Esophagus muscularis mucosa (tissue), 4 donors: ENCODE results near the gene RPS28. TPM values are rescaled to one million over a fixed set of nuclear protein-coding genes. Genes with fewer than 3 reads are reported as not detected.
A peak's percentile ranks its signal among the peaks of the same experiment; 100 is the strongest.
"Not testable (repeated sequence)": the region's sequence is repeated elsewhere in the genome, so short reads cannot be mapped to it uniquely, and the experiment has no call there.

Experiments
- DNase-seq: peaks from one replicate; pipeline ENCODE4 v3.0.0-alpha.2; 2017; ENCODE audit errors: extremely low spot score
- H3K27ac ChIP-seq, 4 donors: fragments of 200-600 bp; sonication (generic); replicated peaks in 1 of 4; 1 replicate in 3 of 4; 2 replicates in 1 of 4; pipeline ENCODE4 v1.5.1; 2016 to 2019; ENCODE audit warnings: mild to moderate bottlenecking in 1 of 4
- H3K27me3 ChIP-seq, 4 donors: fragments of 200-600 bp; sonication (generic); one replicate each; pipeline versions ENCODE4 v1.5.1 to v1.6.0; 2016 to 2019
- H3K36me3 ChIP-seq, 4 donors: fragments of 200-600 bp; sonication (generic); one replicate each; pipeline ENCODE4 v1.5.1; 2016 to 2019
- H3K4me1 ChIP-seq, 4 donors: fragments of 200-600 bp; sonication (generic); one replicate each; pipeline ENCODE4 v1.5.1; 2016 to 2019
- H3K4me3 ChIP-seq, 4 donors: fragments of 200-600 bp; sonication (generic); 1 replicate in 2 of 4; 2 replicates in 2 of 4; pipeline ENCODE4 v1.5.1; 2016 to 2019; ENCODE audit warnings: mild to moderate bottlenecking in 4 of 4, moderate library complexity in 1 of 4
- H3K9me3 ChIP-seq, 4 donors: fragments of 200-600 bp; sonication (generic); 1 replicate in 3 of 4; 2 replicates in 1 of 4; pipeline ENCODE4 v1.5.1; 2016 to 2019
- CTCF ChIP-seq, 3 experiments: fragments of 200-600 bp in 2 of 3; fragments of 450-650 bp in 1 of 3; sonication (generic) in 2 of 3; IDR thresholded peaks; one replicate each; pipeline ENCODE4 v1.5.1; 2017 to 2019; ENCODE audit warnings: antibody characterized with exemption in 3 of 3, mild to moderate bottlenecking in 2 of 3, moderate library complexity in 1 of 3
- EP300 ChIP-seq: sonication (generic); formaldehyde crosslinking; IDR thresholded peaks from one replicate; pipeline ENCODE4 v1.6.1; 2017; ENCODE audit warnings: antibody characterized with exemption
- POLR2A ChIP-seq: fragments of 450-650 bp; IDR thresholded peaks from one replicate; pipeline ENCODE4 v1.6.1; 2017; ENCODE audit warnings: antibody characterized with exemption, moderate library complexity, mild to moderate bottlenecking, low read depth
- POLR2AphosphoS5 ChIP-seq, 2 donors: sonication (generic); formaldehyde crosslinking; IDR thresholded peaks; one replicate each; pipeline ENCODE4 v1.6.1; 2017; ENCODE audit warnings: antibody characterized with exemption in 2 of 2
- WGBS: methylation state at CpG from one replicate; pipeline ENCODE4 v1.1.5; 2018; 5-methylcytosine and 5-hydroxymethylcytosine counted together
- intact Hi-C: fragments of 100-400 bp; cut with DNase I; formaldehyde crosslinking; loops from one replicate; pipeline ENCODE4 v1.15.1; 2023
- total RNA-seq, 4 donors: library from RNA; depleted of rRNA; stranded (reverse); fragments of >200 nt; gene quantifications; one replicate each; pipeline versions ENCODE4 v1.1.0 to v1.2.1, GENCODE V29; 2016

Gene RPS28
- total RNA-seq, 4 donors from 2014 or later: 256 to 473 (median 358) TPM

- peaks cover 19 to 63% (median 48%) of the 10 kb centered on the region in 4 donors for H3K36me3 ChIP-seq
- intact Hi-C loops: no loop called here
- no peak for DNase-seq
- TF ChIP-seq POLR2AphosphoS5 (IDR thresholded peaks at IDR 0.05) (no peak), CTCF (IDR thresholded peaks at IDR 0.05) (no peak), EP300 (no peak), POLR2A (no peak)
- H3K9me3 ChIP-seq: no peaks in the 10 kb centered on the region
- 84% methylated on average over 11 of the region's 14 CpGs for WGBS
- no peak overlapping the region for H3K4me3 ChIP-seq
- no peak overlapping the region for H3K27ac ChIP-seq
- H3K27me3 ChIP-seq: no peaks in the 10 kb centered on the region
- H3K4me1 ChIP-seq: peaks cover 16 to 31% (median 23%) of the 10 kb centered on the region in 4 donors
Measured at GRCh38 chr19:8316351-8317125, 4.8 kb upstream of the RPS28 start.

GRCh38 chr19:8318835-8319234 is 2.5 kb upstream of the RPS28 start:
- H3K36me3 ChIP-seq: peaks cover 14 to 56% (median 48%) of the 10 kb centered on the region in 4 donors
- WGBS: 77% methylated on average over 9 of the region's 9 CpGs
- intact Hi-C loops: not testable (repeated sequence)

DNA sequence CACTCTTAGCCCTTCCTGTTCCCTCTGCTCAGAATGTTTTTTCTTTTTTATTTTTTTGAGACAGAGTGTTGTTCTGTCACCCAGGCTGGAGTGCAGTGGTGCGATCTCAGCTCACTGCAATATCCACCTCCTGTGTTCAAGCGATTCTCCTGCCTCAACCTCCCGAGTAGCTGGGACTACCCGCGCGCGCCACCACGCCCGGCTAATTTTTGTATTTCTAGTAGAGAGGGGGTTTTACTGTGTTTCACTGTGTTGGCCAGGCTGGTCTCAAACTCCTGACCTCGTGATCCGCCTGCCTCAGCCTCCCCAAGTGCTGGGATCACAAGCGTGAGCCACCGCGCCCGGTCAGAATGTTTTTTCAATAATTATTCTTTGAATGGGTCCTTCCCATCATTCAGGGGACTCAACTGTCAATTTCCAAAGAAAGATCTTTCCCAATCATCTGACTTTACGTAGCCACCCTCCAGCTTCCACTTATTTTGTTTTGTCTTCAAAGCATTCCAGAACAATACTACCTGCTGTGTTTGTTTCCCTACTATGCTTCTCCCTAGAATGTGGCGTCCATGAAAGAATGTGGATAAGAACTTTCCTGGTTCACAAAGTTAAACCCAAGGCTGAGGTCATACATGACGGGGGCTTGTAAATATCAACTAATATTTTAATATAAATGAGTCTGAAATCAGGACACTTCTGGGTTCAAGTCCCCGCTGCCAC is 1.3 kb upstream of the RPS28 start:
- Histone ChIP-seq H3K4me1 (peaks cover 39 to 58% (median 48%) of the 10 kb centered on the region in 4 donors), H3K4me3 (peak overlapping the region; percentile 86 to 98 (median 92)), H3K27ac (peak overlapping the region; percentile 92 to 96 (median 95)), H3K9me3 (no peaks in the 10 kb centered on the region), H3K27me3 (no peaks in the 10 kb centered on the region), H3K36me3 (peaks cover 9 to 54% (median 47%) of the 10 kb centered on the region in 4 donors)
- no peak for DNase-seq
- intact Hi-C loops: no loop called here
- WGBS: 88% methylated on average over 19 of the region's 19 CpGs
- TF ChIP-seq EP300: no peak
- no peak for TF ChIP-seq POLR2AphosphoS5 (IDR thresholded peaks at IDR 0.05)
- TF ChIP-seq POLR2A: no peak
- TF ChIP-seq CTCF (IDR thresholded peaks at IDR 0.05): no peak

More at GRCh38 chr19:8318835-8319234, 2.5 kb upstream of the RPS28 start:
- H3K4me3 ChIP-seq, DNase-seq, H3K27ac ChIP-seq, H3K27me3 ChIP-seq, H3K9me3 ChIP-seq: not testable (repeated sequence)
- peaks cover 31 to 47% (median 37%) of the 10 kb centered on the region in 4 donors for H3K4me1 ChIP-seq

GRCh38 chr19:8320564-8321066 is 681 bp upstream of the RPS28 start:
- WGBS: 2% methylated on average over 14 of the region's 16 CpGs
- peaks cover 3 to 47% (median 42%) of the 10 kb centered on the region in 4 donors for H3K36me3 ChIP-seq
- no peaks in the 10 kb centered on the region for H3K9me3 ChIP-seq
- H3K4me3 ChIP-seq: peak overlapping the region; percentile 86 to 98 (median 92)
- H3K27me3 ChIP-seq: no peaks in the 10 kb centered on the region
- TF ChIP-seq POLR2AphosphoS5 (IDR thresholded peaks at IDR 0.05) (no peak), EP300 (no peak), CTCF (IDR thresholded peaks at IDR 0.05) (no peak), POLR2A (no peak)
- intact Hi-C loops: no loop called here
- no peak for DNase-seq
- H3K4me1 ChIP-seq: peaks cover 40 to 58% (median 48%) of the 10 kb centered on the region in 4 donors
- peak overlapping the region; percentile 92 to 96 (median 95) for H3K27ac ChIP-seq
